NB4 (cell line): ENCODE measurements around the gene NGF.

Experiments used
- DNase-seq: peaks from one replicate; pipeline ENCODE4 v3.0.0; 2010; ENCODE audit warnings: low read depth
- H3K4me3 ChIP-seq: one replicate; pipeline ENCODE4 v1.5.1; 2011; ENCODE audit warnings: mild to moderate bottlenecking, low read depth, low read length, moderate library complexity
- CTCF ChIP-seq: IDR thresholded peaks from one replicate; pipeline ENCODE4 v1.5.1; 2012; ENCODE audit warnings: low read depth, low read length
- MAX ChIP-seq: IDR thresholded peaks from 2 replicates; pipeline ENCODE4 v1.6.1; 2011; ENCODE audit warnings: low read depth, low read length
- MYC ChIP-seq: IDR thresholded peaks from 2 replicates; pipeline ENCODE4 v1.6.1; 2011; ENCODE audit warnings: low read depth, low read length
- POLR2A ChIP-seq: IDR thresholded peaks from 2 replicates; pipeline ENCODE4 v1.6.1; 2011; ENCODE audit warnings: mild to moderate bottlenecking; ENCODE audit not compliant: insufficient read length; ENCODE audit errors: extremely low read depth

The NGF gene

DNA sequence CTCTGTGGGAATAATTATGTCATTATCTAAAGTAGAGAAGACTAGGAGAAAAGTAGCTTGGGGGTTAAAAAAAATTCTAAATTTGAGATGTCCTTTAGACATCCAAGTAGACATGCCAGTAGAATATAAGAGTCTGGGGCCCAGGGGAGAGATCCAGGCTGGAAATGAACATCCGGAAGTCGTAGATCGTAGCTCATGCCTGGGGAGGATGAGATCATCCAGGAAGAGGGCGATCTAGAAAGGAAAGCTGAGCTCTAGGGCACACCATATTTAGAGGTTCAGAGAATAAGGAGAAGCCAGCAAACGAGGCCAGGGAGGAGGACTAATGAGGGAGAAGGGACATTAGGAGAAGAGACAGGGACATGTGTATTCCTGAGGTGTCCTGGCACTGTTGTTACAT, 12.2 kb downstream of the NGF start:
- no peak for DNase-seq
- no peak for TF ChIP-seq POLR2A
- TF ChIP-seq CTCF, result no peak
- TF ChIP-seq MYC, result no peak
- no peak for TF ChIP-seq MAX
- no peak overlapping the region for H3K4me3 ChIP-seq

DNA sequence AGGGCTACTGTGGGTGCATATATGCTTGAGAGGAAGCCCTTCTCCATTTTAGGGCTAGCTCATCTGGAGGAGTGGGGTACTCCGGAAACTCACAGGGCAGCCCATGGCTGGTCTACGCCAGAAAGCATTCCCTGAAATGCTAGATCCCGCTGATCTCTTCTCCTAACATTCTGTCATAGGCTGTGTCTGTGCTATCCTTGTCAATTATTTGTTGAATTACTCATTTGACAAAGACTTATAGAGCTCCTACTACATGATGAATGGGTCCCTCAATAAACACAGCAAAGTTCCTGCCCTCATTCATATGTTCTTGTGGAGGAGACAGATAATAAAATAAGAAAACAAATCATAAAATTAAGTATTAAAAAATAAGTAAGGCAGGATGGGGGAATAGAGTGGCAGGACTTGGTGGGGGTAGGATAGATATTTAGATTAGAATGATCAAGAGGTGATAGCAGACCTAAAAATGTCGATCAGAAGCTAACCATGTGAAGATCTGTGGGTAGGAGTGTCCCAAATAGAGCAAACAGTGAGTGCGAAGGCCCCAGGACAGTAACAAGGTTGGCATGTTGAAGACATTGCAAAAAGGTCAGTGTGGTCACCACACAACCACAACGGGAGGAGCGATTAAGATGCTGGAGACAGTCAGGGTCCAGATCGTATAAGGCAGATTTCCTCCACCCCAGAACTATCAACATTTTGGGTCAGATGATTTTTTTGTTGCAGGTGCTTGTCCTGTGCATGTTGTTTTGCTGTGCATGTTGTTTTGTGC, 13.2 kb downstream of the NGF start:
- TF ChIP-seq MAX, result no peak
- no peak for DNase-seq
- H3K4me3 ChIP-seq, result no peak overlapping the region

GRCh38 chr1:115323366-115324004, 14.6 kb downstream of the NGF start:
- no peak overlapping the region for H3K4me3 ChIP-seq
- DNase-seq, result no peak
- TF ChIP-seq POLR2A (no peak), MYC (no peak), MAX (no peak), CTCF (no peak)

GRCh38 chr1:115322631-115323030, 15.4 kb downstream of the NGF start:
- DNase-seq, result no peak
- no peak overlapping the region for H3K4me3 ChIP-seq
- no peak for TF ChIP-seq CTCF
- TF ChIP-seq MAX, result no peak
- no peak for TF ChIP-seq POLR2A
- no peak for TF ChIP-seq MYC

DNA sequence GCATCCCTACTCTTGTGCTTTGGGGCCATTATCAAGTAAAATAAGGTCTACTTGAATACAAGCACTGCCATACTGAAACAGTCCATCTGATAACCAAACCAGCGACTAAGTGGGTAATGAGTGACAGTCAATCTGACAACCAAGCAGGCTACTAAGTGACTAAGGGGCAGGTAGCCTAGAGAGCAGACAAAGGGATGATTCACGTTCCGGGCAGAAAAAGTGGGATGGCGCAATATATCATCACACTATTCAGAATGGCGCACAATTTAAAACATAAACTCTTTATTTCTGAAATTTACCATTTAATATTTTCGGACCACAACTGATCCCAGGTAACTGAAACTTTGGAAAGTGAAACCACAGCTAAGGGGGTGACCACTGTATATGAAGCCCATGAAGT, 17.7 kb downstream of the NGF start:
- TF ChIP-seq POLR2A, result no peak
- no peak for TF ChIP-seq MAX
- no peak for TF ChIP-seq CTCF
- TF ChIP-seq MYC, result no peak
- peak; percentile 7 for DNase-seq
- H3K4me3 ChIP-seq, result no peak overlapping the region

- H3K4me3 ChIP-seq, result no peak overlapping the region
- DNase-seq, result no peak
- TF ChIP-seq MAX (no peak), MYC (no peak), CTCF (no peak), POLR2A (no peak)
These were observed 18.3 kb downstream of the NGF start for GRCh38 chr1:115319706-115320105.
